ENCODE results near the gene CAPN9. TPM values are rescaled to one million over a fixed set of nuclear protein-coding genes. Genes with fewer than 3 reads are reported as not detected.

The CAPN9 gene
- total and polyA plus RNA-seq, 7 donors: 0.55 to 83.2 (median 30.6) TPM; not detected in 3

GRCh38 chr1:230781594-230781993 is 34.4 kb downstream of the CAPN9 start:
- no peak overlapping the region for H3K4me3 ChIP-seq
- DNase-seq: no peak
- TF ChIP-seq POLR2A (IDR thresholded peaks at IDR 0.05): no peak
- TF ChIP-seq EP300 (IDR thresholded peaks at IDR 0.05): no peak
- no peak for TF ChIP-seq POLR2AphosphoS5 (IDR thresholded peaks at IDR 0.05)
- TF ChIP-seq, protein P1, sequence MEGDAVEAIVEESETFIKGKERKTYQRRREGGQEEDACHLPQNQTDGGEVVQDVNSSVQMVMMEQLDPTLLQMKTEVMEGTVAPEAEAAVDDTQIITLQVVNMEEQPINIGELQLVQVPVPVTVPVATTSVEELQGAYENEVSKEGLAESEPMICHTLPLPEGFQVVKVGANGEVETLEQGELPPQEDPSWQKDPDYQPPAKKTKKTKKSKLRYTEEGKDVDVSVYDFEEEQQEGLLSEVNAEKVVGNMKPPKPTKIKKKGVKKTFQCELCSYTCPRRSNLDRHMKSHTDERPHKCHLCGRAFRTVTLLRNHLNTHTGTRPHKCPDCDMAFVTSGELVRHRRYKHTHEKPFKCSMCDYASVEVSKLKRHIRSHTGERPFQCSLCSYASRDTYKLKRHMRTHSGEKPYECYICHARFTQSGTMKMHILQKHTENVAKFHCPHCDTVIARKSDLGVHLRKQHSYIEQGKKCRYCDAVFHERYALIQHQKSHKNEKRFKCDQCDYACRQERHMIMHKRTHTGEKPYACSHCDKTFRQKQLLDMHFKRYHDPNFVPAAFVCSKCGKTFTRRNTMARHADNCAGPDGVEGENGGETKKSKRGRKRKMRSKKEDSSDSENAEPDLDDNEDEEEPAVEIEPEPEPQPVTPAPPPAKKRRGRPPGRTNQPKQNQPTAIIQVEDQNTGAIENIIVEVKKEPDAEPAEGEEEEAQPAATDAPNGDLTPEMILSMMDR (IDR thresholded peaks at IDR 0.05): no peak
- intact Hi-C loops (cut with DNase I): no loop called here
- H3K4me1 ChIP-seq: no peaks in the 10 kb centered on the region
- no peaks in the 10 kb centered on the region for H3K27me3 ChIP-seq
- H3K9me3 ChIP-seq: no peaks in the 10 kb centered on the region
- no peak overlapping the region for H3K27ac ChIP-seq
- 85 to 86% methylated on average over 3 of the region's 3 CpGs for WGBS, 2 donors
- no peaks in the 10 kb centered on the region for H3K36me3 ChIP-seq

GRCh38 chr1:230784163-230784562 is 37.0 kb downstream of the CAPN9 start:
- no peaks in the 10 kb centered on the region for H3K4me1 ChIP-seq
- 84 to 87% methylated on average over 2 of the region's 2 CpGs for WGBS, 2 donors
- intact Hi-C loops (cut with DNase I): no loop called here
- H3K36me3 ChIP-seq: no peaks in the 10 kb centered on the region
- DNase-seq: no peak
- TF ChIP-seq, protein P1 (IDR thresholded peaks at IDR 0.05): no peak
- no peak for TF ChIP-seq POLR2AphosphoS5 (IDR thresholded peaks at IDR 0.05)
- no peak for TF ChIP-seq EP300 (IDR thresholded peaks at IDR 0.05)
- no peak for TF ChIP-seq POLR2A (IDR thresholded peaks at IDR 0.05)
- no peaks in the 10 kb centered on the region for H3K27me3 ChIP-seq
- H3K4me3 ChIP-seq: no peak overlapping the region
- H3K27ac ChIP-seq: no peak overlapping the region
- H3K9me3 ChIP-seq: no peaks in the 10 kb centered on the region

GRCh38 chr1:230785636-230786384 is 38.6 kb downstream of the CAPN9 start:
- H3K27ac ChIP-seq: no peak overlapping the region
- intact Hi-C loops (cut with DNase I): no loop called here
- H3K4me3 ChIP-seq: no peak overlapping the region
- TF ChIP-seq POLR2AphosphoS5 (IDR thresholded peaks at IDR 0.05) (no peak), POLR2A (IDR thresholded peaks at IDR 0.05) (no peak), EP300 (IDR thresholded peaks at IDR 0.05) (no peak)
- TF ChIP-seq, protein P1 (IDR thresholded peaks at IDR 0.05): no peak
- no peaks in the 10 kb centered on the region for H3K27me3 ChIP-seq
- H3K4me1 ChIP-seq: no peaks in the 10 kb centered on the region
- DNase-seq: no peak
- no peaks in the 10 kb centered on the region for H3K9me3 ChIP-seq
- 64 to 89% methylated on average over 2 of the region's 2 CpGs for WGBS, 2 donors
- no peaks in the 10 kb centered on the region for H3K36me3 ChIP-seq

- intact Hi-C loops (cut with DNase I): no loop called here
- Histone ChIP-seq H3K9me3 (no peaks in the 10 kb centered on the region), H3K36me3 (no peaks in the 10 kb centered on the region), H3K4me1 (no peaks in the 10 kb centered on the region), H3K27me3 (no peaks in the 10 kb centered on the region), H3K4me3 (no peak overlapping the region), H3K27ac (no peak overlapping the region)
- no peak for TF ChIP-seq POLR2AphosphoS5 (IDR thresholded peaks at IDR 0.05)
- no peak for TF ChIP-seq POLR2A (IDR thresholded peaks at IDR 0.05)
- TF ChIP-seq, protein P1 (IDR thresholded peaks at IDR 0.05): no peak
- no peak for TF ChIP-seq EP300 (IDR thresholded peaks at IDR 0.05)
- DNase-seq: no peak
- 93 to 96% methylated on average over 3 of the region's 3 CpGs for WGBS, 2 donors
These were observed 39.2 kb downstream of the CAPN9 start for GRCh38 chr1:230786385-230786753.

DNA sequence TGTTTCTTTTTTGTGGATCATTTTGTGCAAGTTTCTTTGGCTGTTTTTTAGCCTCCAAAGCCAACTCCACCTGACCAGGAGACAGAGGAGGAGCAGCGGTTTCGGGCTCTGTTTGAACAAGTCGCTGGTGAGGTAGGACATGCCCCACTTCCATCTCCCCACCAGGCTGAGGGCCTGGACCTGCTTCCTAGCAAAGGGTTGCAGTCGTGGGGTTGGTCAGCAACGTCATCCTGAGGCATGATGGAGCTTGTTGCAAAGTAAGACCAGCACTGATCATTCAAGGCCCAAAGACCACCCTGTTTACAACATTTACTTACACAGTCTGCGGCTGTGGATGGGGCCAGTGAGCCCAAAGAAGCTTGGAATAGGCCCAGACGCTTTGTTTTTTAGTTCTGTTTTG is 40.3 kb downstream of the CAPN9 start:
- Histone ChIP-seq H3K9me3 (no peaks in the 10 kb centered on the region), H3K27me3 (no peaks in the 10 kb centered on the region), H3K4me1 (no peaks in the 10 kb centered on the region), H3K4me3 (no peak overlapping the region), H3K36me3 (no peaks in the 10 kb centered on the region), H3K27ac (no peak overlapping the region)
- intact Hi-C loops (cut with DNase I): no loop called here
- TF ChIP-seq POLR2A (IDR thresholded peaks at IDR 0.05) (no peak), EP300 (IDR thresholded peaks at IDR 0.05) (no peak), POLR2AphosphoS5 (IDR thresholded peaks at IDR 0.05) (no peak)
- TF ChIP-seq, protein P1 (IDR thresholded peaks at IDR 0.05): no peak
- no peak for DNase-seq
- 91 to 92% methylated on average over 7 of the region's 7 CpGs for WGBS, 2 donors
